GM10248 (cell line): Measurements from ENCODE around the gene UPK2.
"Not testable (repeated sequence)": the region's sequence is repeated elsewhere in the genome, so short reads cannot be mapped to it uniquely, and the experiment has no call there.

Experiments
- CTCF ChIA-PET: fragments of 300-600 bp; sonication (Branson Sonifier 250); formaldehyde crosslinking; extraction: SDS; loops from one replicate; lab custom pipeline; 2021; ENCODE audit warnings: antibody characterized with exemption; lab: Yijun Ruan, JAX
- POLR2A ChIA-PET: fragments of 350-650 bp; sonication (Branson Sonifier 250); formaldehyde crosslinking; extraction: SDS; loops from one replicate; lab custom pipeline; 2020; ENCODE audit warnings: antibody characterized with exemption; lab: Yijun Ruan, JAX
- DNase-seq: peaks from one replicate; pipeline ENCODE4 v3.0.0; 2012; ENCODE audit errors: extremely low spot score
- TF ChIP-seq, protein P1 (sequence below): IDR thresholded peaks from 2 replicates; pipeline ENCODE4 v1.5.1; 2012; ENCODE audit warnings: mild to moderate bottlenecking, low read depth; ENCODE audit errors: extremely low read depth, missing control alignments, control extremely low read depth

The UPK2 gene

DNA sequence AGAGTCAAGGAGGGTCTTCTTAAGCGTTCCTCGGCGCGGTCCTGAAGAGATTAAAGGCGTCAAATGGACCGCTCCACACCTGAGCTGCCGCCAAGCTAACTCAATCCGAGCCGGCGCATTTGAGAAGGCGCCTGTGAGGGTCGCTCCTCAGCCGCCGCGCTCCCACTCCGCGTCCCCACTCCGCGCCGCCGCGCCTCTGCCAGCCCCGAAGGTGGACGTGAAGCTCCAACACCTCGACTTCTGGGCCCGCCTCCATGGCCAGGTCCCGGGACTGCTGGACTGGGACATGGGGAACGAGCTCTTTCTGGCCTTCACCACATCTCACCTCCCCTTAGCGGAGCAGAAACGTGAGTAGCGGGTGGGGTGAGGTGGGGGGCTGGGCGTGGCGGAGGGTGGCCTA, 15.5 kb downstream of the UPK2 start, which contains the start of gene FOXR1:
FOXR1 (plus strand) TSS at position 116 of the 400 bp plus-strand sequence; CDS start at position 287, 171 bp downstream.
- ChIA-PET POLR2A (interaction anchor here (0.6 kb wide), 1 partner anchor 135 kb away, joined by 3 read pairs; the partner anchor contains the start of gene C2CD2L), CTCF (no interaction called here)
- TF ChIP-seq, protein P1, sequence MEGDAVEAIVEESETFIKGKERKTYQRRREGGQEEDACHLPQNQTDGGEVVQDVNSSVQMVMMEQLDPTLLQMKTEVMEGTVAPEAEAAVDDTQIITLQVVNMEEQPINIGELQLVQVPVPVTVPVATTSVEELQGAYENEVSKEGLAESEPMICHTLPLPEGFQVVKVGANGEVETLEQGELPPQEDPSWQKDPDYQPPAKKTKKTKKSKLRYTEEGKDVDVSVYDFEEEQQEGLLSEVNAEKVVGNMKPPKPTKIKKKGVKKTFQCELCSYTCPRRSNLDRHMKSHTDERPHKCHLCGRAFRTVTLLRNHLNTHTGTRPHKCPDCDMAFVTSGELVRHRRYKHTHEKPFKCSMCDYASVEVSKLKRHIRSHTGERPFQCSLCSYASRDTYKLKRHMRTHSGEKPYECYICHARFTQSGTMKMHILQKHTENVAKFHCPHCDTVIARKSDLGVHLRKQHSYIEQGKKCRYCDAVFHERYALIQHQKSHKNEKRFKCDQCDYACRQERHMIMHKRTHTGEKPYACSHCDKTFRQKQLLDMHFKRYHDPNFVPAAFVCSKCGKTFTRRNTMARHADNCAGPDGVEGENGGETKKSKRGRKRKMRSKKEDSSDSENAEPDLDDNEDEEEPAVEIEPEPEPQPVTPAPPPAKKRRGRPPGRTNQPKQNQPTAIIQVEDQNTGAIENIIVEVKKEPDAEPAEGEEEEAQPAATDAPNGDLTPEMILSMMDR: no peak
- DNase-seq: no peak

- POLR2A ChIA-PET: no interaction called here
- CTCF ChIA-PET: no interaction called here
- DNase-seq: no peak
- TF ChIP-seq, protein P1: no peak
Observed at GRCh38 chr11:118973985-118974384, 17.9 kb downstream of the UPK2 start.

- CTCF ChIA-PET: no interaction called here
- TF ChIP-seq, protein P1: no peak
- POLR2A ChIA-PET: no interaction called here
- DNase-seq: no peak
Observed at GRCh38 chr11:118975771-118976709, 19.9 kb downstream of the UPK2 start.

DNA sequence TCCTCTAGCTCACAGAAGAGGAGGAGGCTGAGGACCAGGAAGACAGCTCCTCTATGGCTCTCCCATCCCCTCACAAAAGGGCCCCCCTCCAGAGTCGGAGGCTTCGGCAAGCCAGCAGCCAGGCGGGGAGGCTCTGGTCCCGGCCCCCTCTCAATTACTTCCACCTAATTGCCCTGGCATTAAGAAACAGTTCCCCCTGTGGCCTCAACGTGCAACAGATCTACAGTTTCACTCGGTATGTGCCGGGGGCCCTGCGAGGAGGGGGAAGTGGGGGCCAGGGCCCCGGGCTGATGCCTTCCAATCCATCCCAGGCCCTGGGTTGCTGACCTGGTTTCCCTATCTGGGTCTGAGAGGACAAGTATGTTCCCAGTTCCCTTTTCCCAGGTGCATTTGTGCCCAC, 23.3 kb downstream of the UPK2 start:
- DNase-seq: no peak
- ChIA-PET CTCF (no interaction called here), POLR2A (no interaction called here)

GRCh38 chr11:118980191-118980881, 24.2 kb downstream of the UPK2 start:
- TF ChIP-seq, protein P1: no peak
- DNase-seq: no peak
- ChIA-PET POLR2A (no interaction called here), CTCF (no interaction called here)

More for the DNA sequence above, 23.3 kb downstream of the UPK2 start:
- TF ChIP-seq, protein P1: no peak

- CTCF ChIA-PET: interaction anchor here (0.8 to 1.2 kb wide), 2 partner anchors 13 to 39 kb away, joined by 3 to 6 read pairs; no protein-coding TSS in a partner anchor
- DNase-seq, POLR2A ChIA-PET: not testable (repeated sequence)
Observed at GRCh38 chr11:118984337-118984736, 28.2 kb downstream of the UPK2 start.
